ENCODE measurements around the gene CCDC17. TPM values are rescaled to one million over a fixed set of nuclear protein-coding genes. Genes with fewer than 3 reads are reported as not detected.
A peak's percentile ranks its signal among the peaks of the same experiment; 100 is the strongest.

The CCDC17 gene
- total and polyA plus RNA-seq, 3 experiments from 2014 or later = 0.13 to 1.4 (median 1.4) TPM

DNA sequence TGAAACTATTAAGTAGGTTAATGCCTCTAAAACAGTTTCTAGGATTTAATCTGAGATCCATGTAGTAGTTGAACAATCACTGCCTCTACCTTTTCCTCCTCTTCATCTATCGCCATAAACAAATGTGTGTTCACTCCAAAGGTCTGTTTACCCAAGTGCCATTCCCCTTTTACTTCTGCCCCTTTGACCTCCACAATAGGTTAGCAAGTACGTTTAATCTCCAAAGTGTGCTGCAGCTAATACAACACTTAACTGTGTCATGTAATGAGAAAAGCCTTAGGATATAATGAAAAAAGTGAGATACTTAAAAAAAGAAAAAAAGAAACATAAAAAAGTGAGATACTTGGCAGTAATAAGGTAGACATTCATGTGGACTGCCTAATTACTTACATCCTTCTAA is 34.3 kb upstream of the CCDC17 start:
- Mint-ChIP-seq H3K4me3 (no peak overlapping the region), H3K27me3 (no peaks in the 10 kb centered on the region), H3K9me3 (no peaks in the 10 kb centered on the region), H3K27ac (peak overlapping the region in 2 of 8 donors; percentile 1 to 44), H3K36me3 (peaks cover 5 to 77% (median 15%) of the 10 kb centered on the region in 3 donors), H3K4me1 (peaks cover 6 to 27% (median 14%) of the 10 kb centered on the region in 3 donors)
- POLR2A ChIA-PET = interaction anchor here (0.6 to 1.0 kb wide), 2 partner anchors 28 to 274 kb away, joined by 3 read pairs; partner anchors contain the start of gene GPBP1L1
- Histone ChIP-seq H3K27ac (ENCODE audit: low read depth, low read length) (no peak overlapping the region), H3K36me3 (ENCODE audit: insufficient read depth, low read length) (peaks cover 54% of the 10 kb centered on the region), H3K27me3 (ENCODE audit: insufficient read depth, low read length, poor library complexity, severe bottlenecking) (no peaks in the 10 kb centered on the region), H3K4me3 (ENCODE audit: low read length) (no peak overlapping the region), H3K4me1 (ENCODE audit: insufficient read depth, low read length) (no peaks in the 10 kb centered on the region), H3K9me3 (ENCODE audit: low read length) (no peaks in the 10 kb centered on the region)
- no peak for DNase-seq
- CTCF ChIA-PET = no interaction called here

DNA sequence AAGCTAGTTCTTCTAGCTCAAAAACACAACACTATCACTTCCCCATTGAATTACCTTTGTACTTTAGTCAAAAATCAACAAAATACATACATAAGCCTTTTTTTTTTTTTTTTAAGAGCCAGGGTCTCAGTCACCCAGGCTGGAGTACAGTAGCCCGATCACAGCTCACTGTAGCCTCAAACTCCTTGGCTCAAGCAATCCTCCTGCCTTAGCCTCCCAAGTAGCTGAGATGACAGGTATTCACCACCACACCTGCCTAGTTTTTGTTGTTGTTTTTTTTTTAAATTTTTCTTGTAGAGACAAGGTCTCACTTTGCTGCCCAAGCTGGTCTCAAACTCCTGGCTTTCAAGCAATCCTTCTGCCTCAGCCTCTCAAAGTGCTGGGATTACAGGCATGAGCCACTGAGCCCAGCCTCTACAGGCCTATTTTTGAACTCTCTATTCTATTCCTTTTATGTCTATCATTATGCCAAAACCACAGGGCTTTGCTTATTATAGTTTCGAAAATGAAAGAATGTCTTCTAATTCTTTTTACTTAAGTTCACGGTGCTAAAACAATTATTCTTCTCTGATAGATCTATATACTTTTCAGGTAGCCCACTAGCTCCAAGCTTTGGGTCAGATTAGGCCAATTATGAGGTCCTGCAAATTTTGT is 32.8 kb upstream of the CCDC17 start:
- CTCF ChIA-PET = no interaction called here
- H3K36me3 Mint-ChIP-seq = peaks cover 5 to 87% (median 19%) of the 10 kb centered on the region in 3 donors

GRCh38 chr1:45654540-45655280 is 30.9 kb upstream of the CCDC17 start:
- H3K9me3 ChIP-seq (ENCODE audit: low read length) = no peaks in the 10 kb centered on the region
- no peak overlapping the region for H3K27ac ChIP-seq (ENCODE audit: low read depth, low read length)
- H3K36me3 ChIP-seq (ENCODE audit: insufficient read depth, low read length) = peaks cover 66% of the 10 kb centered on the region
- Mint-ChIP-seq H3K36me3 (peaks cover 5 to 90% (median 18%) of the 10 kb centered on the region in 3 donors), H3K9me3 (no peaks in the 10 kb centered on the region), H3K27me3 (no peaks in the 10 kb centered on the region), H3K4me3 (no peak overlapping the region), H3K27ac (peak overlapping the region in 3 of 8 donors; percentile 29 to 51 (median 51)), H3K4me1 (peaks cover 4 to 9% (median 8%) of the 10 kb centered on the region in 3 donors)
- no peak overlapping the region for H3K4me3 ChIP-seq (ENCODE audit: low read length)
- no peaks in the 10 kb centered on the region for H3K27me3 ChIP-seq (ENCODE audit: insufficient read depth, low read length, poor library complexity, severe bottlenecking)
- no peaks in the 10 kb centered on the region for H3K4me1 ChIP-seq (ENCODE audit: insufficient read depth, low read length)
- ChIA-PET CTCF (no interaction called here), POLR2A (no interaction called here)
- no peak for DNase-seq

More for the DNA sequence above, 32.8 kb upstream of the CCDC17 start:
- H3K27me3 ChIP-seq (ENCODE audit: insufficient read depth, low read length, poor library complexity, severe bottlenecking) = no peaks in the 10 kb centered on the region
- H3K9me3 ChIP-seq (ENCODE audit: low read length) = no peaks in the 10 kb centered on the region
- H3K27me3 Mint-ChIP-seq = no peaks in the 10 kb centered on the region
- no peaks in the 10 kb centered on the region for H3K9me3 Mint-ChIP-seq
- no peak overlapping the region for H3K4me3 ChIP-seq (ENCODE audit: low read length)
- H3K36me3 ChIP-seq (ENCODE audit: insufficient read depth, low read length) = peaks cover 63% of the 10 kb centered on the region
- peak overlapping the region in 1 of 8 donors; percentile 22 for H3K27ac Mint-ChIP-seq
- no peak overlapping the region for H3K27ac ChIP-seq (ENCODE audit: low read depth, low read length)
- DNase-seq = no peak
- H3K4me1 ChIP-seq (ENCODE audit: insufficient read depth, low read length) = no peaks in the 10 kb centered on the region
- POLR2A ChIA-PET = no interaction called here
- peak overlapping the region in 1 of 7 donors; percentile 40 for H3K4me3 Mint-ChIP-seq
- H3K4me1 Mint-ChIP-seq = peaks cover 0 to 14% (median 5%) of the 10 kb centered on the region in 3 donors

DNA sequence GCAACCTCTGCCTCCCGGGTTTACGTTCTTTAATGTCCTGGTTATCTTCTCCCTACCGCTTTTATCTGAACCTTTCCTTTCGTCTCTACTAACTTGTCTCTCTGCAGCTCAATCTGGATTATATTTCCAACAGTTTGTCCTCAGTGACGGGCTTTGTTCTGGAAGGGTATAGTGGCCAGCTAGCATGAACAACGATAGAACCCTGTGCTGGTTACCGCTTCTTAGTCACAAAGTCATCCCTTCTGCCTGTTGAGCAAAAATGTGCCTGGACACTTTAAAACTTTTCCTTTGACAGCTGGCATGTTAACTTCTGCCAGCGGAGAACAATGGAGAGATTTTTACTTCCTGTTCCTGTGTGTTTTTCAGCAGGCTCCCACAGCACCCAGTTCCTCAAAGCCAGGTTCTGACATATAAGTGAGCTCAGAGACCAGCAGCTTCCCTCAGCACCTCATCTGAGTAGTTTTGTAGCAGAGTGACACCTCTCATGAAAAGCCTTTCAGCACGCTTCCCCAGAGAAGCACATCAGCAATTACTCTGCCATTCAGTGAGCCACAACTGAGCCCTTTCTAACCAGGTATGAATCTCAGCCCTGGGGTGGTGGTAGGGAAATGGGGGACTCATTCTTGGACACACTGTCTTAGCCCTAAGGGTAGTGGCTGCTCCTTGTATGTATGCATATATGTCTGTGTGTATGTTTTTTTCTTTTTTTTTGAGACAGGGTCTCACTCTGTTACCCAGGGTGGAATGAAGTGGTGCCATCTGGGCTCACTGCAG is 23.6 kb upstream of the CCDC17 start:
- no peak for DNase-seq
- Mint-ChIP-seq H3K27ac (peak overlapping the region in 2 of 8 donors; percentile 1 to 11), H3K27me3 (no peaks in the 10 kb centered on the region), H3K4me1 (peaks cover 10 to 20% (median 12%) of the 10 kb centered on the region in 3 donors), H3K36me3 (peaks cover 0 to 74% (median 16%) of the 10 kb centered on the region in 3 donors), H3K9me3 (no peaks in the 10 kb centered on the region), H3K4me3 (no peak overlapping the region)
- no peak overlapping the region for H3K27ac ChIP-seq (ENCODE audit: low read depth, low read length)
- ChIA-PET CTCF (no interaction called here), POLR2A (no interaction called here)
- H3K4me1 ChIP-seq (ENCODE audit: insufficient read depth, low read length) = no peaks in the 10 kb centered on the region
- no peaks in the 10 kb centered on the region for H3K27me3 ChIP-seq (ENCODE audit: insufficient read depth, low read length, poor library complexity, severe bottlenecking)
- H3K9me3 ChIP-seq (ENCODE audit: low read length) = no peaks in the 10 kb centered on the region
- peaks cover 21% of the 10 kb centered on the region for H3K36me3 ChIP-seq (ENCODE audit: insufficient read depth, low read length)
- no peak overlapping the region for H3K4me3 ChIP-seq (ENCODE audit: low read length)

DNA sequence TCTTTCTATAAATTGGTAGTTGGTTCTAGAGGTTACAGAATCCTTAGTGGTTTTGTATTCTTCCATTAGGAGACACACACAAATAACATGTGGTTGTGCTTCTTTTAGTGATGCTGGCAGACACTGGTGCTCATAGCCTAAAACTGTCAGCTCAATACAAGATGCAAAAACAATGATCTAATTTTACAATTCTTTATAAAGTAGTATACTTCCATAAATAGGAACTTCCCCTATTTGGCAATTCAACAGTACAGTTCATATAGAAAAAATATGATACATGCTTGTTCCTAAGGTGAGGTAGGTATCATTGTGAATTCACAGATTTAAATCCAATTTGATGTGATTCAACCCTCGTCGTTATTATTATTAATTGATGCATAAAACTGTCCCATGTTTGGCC is 20.8 kb upstream of the CCDC17 start:
- H3K9me3 ChIP-seq (ENCODE audit: low read length) = no peaks in the 10 kb centered on the region
- H3K27me3 Mint-ChIP-seq = no peaks in the 10 kb centered on the region
- H3K4me1 Mint-ChIP-seq = peaks cover 2 to 16% (median 8%) of the 10 kb centered on the region in 3 donors
- no peak overlapping the region for H3K27ac ChIP-seq (ENCODE audit: low read depth, low read length)
- H3K27me3 ChIP-seq (ENCODE audit: insufficient read depth, low read length, poor library complexity, severe bottlenecking) = no peaks in the 10 kb centered on the region
- CTCF ChIA-PET = no interaction called here
- H3K36me3 Mint-ChIP-seq = peaks cover 4 to 70% (median 11%) of the 10 kb centered on the region in 3 donors
- no peak for DNase-seq
- H3K27ac Mint-ChIP-seq = peak overlapping the region in 2 of 8 donors; percentile 41 to 58
- no peaks in the 10 kb centered on the region for H3K4me1 ChIP-seq (ENCODE audit: insufficient read depth, low read length)
- H3K4me3 Mint-ChIP-seq = no peak overlapping the region
- H3K9me3 Mint-ChIP-seq = no peaks in the 10 kb centered on the region
- H3K4me3 ChIP-seq (ENCODE audit: low read length) = no peak overlapping the region
- POLR2A ChIA-PET = interaction anchor here (0.6 kb wide), 1 partner anchor 15 kb away, joined by 3 read pairs; no protein-coding TSS in a partner anchor
- H3K36me3 ChIP-seq (ENCODE audit: insufficient read depth, low read length) = peaks cover 20% of the 10 kb centered on the region

- ChIA-PET CTCF (no interaction called here), POLR2A (no interaction called here)
- Mint-ChIP-seq H3K36me3 (peaks cover 4 to 65% (median 9%) of the 10 kb centered on the region in 3 donors), H3K27ac (peak overlapping the region in 5 of 8 donors; percentile 24 to 60 (median 37)), H3K4me1 (peaks cover 2 to 16% (median 8%) of the 10 kb centered on the region in 3 donors), H3K9me3 (no peaks in the 10 kb centered on the region), H3K4me3 (no peak overlapping the region), H3K27me3 (no peaks in the 10 kb centered on the region)
- Histone ChIP-seq H3K9me3 (ENCODE audit: low read length) (no peaks in the 10 kb centered on the region), H3K27me3 (ENCODE audit: insufficient read depth, low read length, poor library complexity, severe bottlenecking) (no peaks in the 10 kb centered on the region), H3K4me3 (ENCODE audit: low read length) (no peak overlapping the region), H3K36me3 (ENCODE audit: insufficient read depth, low read length) (peaks cover 20% of the 10 kb centered on the region), H3K4me1 (ENCODE audit: insufficient read depth, low read length) (no peaks in the 10 kb centered on the region), H3K27ac (ENCODE audit: low read depth, low read length) (no peak overlapping the region)
- DNase-seq = no peak
Observed at GRCh38 chr1:45643978-45644377, 20.1 kb upstream of the CCDC17 start.

GRCh38 chr1:45643321-45643720 is 19.5 kb upstream of the CCDC17 start:
- Histone ChIP-seq H3K36me3 (ENCODE audit: insufficient read depth, low read length) (peaks cover 26% of the 10 kb centered on the region), H3K27ac (ENCODE audit: low read depth, low read length) (no peak overlapping the region), H3K4me1 (ENCODE audit: insufficient read depth, low read length) (no peaks in the 10 kb centered on the region), H3K27me3 (ENCODE audit: insufficient read depth, low read length, poor library complexity, severe bottlenecking) (no peaks in the 10 kb centered on the region), H3K4me3 (ENCODE audit: low read length) (no peak overlapping the region), H3K9me3 (ENCODE audit: low read length) (no peaks in the 10 kb centered on the region)
- no peaks in the 10 kb centered on the region for H3K9me3 Mint-ChIP-seq
- ChIA-PET CTCF (no interaction called here), POLR2A (no interaction called here)
- peak overlapping the region in 4 of 8 donors; percentile 28 to 65 (median 50) for H3K27ac Mint-ChIP-seq
- peaks cover 4 to 59% (median 8%) of the 10 kb centered on the region in 3 donors for H3K36me3 Mint-ChIP-seq
- DNase-seq = no peak
- peaks cover 2 to 16% (median 8%) of the 10 kb centered on the region in 3 donors for H3K4me1 Mint-ChIP-seq
- H3K27me3 Mint-ChIP-seq = no peaks in the 10 kb centered on the region
- no peak overlapping the region for H3K4me3 Mint-ChIP-seq
